Embryonic facial prominence (tissue), 1 donor: ENCODE data around the gene MT1X.

ENCODE experiments used
- DNase-seq: peaks from one replicate; pipeline ENCODE4 v3.0.0-alpha.2; 2016; ENCODE audit errors: extremely low spot score

Gene MT1X

DNA sequence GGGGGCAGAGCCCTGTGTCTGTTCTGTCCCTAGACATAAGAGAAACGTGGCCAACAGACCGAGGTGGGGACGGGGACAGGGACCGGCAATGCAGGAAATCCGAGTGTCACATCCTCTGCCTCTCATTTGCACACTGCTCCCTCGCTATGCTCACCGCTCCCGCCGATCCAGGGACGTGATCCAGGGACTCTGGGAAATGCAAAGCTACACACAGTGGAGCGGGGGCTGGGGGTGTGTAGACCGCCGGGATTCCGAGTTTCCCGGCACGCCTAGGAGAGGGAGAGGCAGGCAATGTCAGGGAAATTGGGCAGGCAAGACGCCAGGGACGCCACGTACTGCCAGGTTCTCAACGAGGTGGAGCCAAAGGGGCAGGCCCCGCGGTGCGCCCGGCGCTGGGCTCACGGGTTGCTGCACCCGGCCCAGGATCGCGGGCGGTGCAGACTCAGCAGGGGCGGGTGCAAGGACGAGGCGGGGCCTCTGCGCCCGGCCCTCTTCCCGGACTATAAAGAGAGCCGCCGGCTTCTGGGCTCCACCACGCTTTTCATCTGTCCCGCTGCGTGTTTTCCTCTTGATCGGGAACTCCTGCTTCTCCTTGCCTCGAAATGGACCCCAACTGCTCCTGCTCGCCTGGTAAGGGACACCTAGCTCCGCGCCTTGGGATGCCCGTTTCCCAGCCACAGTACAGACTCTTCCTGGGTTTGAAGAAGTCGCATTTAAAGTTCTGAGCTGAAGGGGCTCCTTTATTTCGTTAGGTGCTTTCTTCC, at the start of gene MT1X:
Gene MT1X (plus strand): TSS at position 532 of the 764 bp plus-strand sequence. CDS start 71 bp downstream, at position 603.
- DNase-seq = peak; percentile 43

DNA sequence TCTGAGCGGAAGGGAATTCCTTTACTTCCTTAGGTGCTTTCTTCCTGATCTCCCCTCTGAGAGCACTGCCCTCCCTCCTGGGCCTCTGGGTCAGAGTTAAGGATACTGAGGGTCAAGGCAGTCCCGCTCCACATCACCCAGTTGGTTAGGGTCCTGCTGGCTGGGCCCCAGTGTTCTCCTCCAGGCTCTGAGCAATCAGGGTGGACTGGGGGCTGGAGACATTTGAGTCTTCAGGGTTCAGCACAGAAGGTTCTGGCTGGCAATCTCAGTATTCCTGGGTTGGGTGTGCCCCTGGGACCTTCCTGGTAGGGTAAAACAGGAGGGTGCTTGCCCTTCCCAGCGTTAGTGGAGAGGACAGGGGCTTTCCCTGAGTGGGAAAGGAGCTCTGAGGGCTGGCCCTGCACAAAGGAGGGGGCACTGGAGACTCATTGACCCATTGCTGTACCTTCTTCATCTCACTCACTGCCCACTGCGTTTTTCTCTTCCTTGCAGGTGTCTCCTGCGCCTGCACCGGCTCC, 49.4 kb upstream of the MT1X start:
- no peak for DNase-seq

DNA sequence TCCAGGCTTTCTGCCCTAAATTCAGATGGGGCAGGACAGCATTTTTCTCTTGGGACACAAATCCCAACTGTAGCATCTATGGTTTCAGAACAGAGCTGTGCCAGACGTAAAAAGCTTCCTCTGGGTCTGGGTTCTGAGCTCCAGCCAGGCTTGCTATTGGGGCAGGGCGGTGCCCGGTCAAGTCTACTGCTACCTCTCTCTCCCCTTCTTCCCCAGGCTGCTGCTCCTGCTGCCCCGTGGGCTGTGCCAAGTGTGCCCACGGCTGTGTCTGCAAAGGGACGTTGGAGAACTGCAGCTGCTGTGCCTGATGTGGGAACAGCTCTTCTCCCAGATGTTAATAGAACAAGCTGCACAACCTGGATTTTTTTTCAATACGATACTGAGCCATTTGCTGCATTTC, 48.7 kb upstream of the MT1X start:
- no peak for DNase-seq

DNA sequence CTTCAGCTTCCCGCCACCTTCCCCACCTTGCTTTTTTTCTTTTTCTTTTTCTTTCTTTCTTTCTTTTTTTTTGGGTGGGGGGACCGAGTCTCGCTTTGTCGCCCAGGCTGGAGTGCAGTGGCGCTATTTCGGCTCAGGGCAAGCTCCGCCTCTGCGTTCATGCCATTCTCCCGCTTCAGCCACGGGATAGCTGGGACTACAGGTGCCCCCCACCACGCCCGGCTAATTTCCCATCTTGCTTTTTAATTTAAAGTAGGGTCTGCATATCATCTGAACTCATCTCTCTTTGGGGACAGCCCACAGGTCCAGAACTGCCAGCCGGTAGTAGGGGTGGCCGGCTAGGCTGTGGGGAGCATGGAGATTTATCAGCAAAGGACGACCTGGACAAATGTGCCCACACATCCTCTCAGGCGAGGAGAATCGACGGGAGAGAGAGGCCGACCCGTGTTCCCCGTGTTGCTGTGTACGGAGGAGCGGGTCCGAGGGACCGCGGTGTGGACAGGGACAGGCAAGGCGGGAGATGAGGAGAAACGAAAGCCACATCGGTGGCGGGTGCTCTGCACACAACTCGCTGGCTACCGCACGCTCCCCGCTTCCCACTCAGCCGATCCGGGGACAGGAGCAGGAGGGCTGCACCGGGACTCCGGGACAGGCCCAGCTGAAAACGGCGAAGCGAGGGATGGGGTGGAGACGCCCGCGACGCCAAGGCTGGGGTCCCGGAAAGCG, 47.4 kb upstream of the MT1X start:
- DNase-seq = no peak

DNA sequence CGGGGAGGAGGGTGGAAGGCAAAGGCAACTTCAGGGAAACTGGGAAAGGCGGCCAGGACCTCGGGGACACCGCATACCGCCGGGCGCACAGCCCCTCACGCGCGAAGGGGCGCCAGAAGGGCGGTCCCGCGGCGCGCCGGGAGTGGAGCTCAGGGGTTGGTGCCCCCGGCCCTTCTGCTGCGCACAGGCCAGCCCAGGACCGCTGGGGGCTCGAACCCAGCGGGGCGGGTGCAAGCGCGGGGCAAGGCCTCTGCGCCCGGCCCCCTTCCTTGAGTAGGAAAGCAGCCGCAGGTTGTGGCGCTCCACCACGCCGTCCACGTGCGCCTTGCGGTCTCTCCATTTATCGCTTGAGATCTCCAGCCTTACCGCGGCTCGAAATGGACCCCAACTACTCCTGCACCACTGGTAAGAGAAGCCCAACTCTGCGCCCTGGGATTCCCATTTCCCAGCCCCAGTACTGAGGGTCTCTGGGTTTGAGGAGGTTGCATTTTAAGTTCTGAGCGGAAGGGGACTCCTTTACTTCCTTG, 46.8 kb upstream of the MT1X start:
- no peak for DNase-seq

DNA sequence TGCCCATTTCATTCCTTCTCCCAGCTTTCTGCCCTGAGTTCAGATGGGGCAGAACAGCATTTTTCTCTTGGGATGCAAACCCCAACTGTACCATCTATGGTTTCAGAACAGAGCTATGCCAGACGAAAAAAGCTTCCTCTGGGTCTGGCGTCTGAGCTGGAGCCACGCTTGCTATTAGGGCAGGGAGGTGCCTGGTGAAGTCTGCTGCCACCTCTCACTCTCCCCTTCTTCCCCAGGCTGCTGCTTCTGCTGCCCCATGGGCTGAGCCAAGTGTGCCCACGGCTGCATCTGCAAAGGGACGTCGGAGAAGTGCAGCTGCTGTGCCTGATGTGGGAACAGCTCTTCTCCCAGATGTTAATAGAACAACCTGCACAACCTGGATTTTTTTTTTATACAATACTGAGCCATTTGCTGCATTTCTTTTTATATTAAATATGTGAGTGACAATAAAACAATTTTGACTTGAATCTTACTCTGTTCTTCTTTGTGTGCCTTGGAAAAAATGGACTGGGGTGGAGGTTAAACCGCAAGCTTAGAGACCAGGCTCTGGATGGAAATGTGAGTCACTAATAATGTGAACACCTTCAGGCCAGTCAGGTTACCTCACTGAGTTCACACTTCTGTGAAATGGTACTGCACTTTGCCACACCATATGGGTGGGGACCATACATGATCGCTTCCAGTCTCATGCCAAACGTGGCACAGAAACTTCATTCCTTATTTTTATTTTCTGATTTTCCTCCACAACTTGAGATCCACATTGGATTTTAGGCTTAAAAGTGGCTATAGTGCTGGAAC, 45.5 kb upstream of the MT1X start:
- no peak for DNase-seq

DNA sequence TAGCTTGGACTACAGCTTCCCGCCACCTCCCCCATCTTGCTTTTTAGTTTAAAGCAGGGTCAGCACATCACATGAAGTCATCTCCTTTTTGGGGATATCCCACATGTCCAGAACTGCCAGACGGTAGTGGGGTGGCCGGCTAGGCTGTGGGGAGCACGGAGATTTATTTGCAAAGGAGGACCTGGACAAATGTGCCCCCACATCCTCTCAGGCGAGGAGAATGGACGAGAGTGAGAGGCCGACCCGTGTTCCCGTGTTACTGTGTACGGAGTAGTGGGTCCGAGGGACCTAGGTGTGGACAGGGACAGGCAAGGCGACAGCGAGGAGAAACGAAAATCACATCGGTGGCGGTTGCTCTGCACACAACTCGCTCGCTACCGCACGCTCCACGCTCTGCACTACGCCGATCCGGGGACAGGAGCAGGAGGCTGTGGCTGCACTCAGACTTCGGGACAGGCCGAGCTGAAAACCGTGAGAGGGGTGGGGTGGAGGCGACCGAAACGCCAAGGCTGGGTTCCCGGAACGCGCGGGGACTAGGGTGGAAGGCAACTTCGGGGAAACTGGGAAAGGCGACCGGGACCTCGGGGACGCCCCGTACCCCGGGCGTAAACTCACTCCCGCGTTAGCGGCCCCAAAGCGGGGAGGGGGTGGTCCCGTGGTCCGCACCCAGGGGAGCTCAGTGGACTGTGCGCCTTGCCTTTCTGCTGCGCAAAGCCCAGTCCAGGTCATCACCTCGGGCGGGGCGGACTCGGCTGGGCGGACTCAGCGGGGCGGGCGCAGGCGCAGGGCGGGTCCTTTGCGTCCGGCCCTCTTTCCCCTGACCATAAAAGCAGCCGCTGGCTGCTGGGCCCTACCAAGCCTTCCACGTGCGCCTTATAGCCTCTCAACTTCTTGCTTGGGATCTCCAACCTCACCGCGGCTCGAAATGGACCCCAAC, 44.2 kb upstream of the MT1X start, which contains the start of gene MT1A:
Gene MT1A (plus strand): TSS at position 853 of the 937 bp plus-strand sequence. CDS start 73 bp downstream, at position 926.
- no peak for DNase-seq

DNA sequence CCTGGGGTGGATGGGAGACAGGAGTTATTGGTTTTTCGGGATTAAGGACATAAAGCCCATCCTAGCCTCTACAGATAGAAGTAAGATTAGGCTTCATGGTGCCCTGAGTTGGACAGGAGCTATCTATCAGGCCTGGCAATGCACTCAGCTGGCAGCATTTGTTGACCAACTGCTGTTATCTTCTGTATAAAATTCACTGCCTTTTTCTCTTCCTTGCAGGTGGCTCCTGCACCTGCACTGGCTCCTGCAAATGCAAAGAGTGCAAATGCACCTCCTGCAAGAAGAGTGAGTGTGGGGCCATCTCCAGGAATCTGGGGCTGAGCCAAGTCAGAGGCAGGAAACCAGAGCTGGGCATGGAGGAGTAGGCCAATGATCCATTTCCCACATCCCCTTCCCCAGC, 43.2 kb upstream of the MT1X start:
- DNase-seq = no peak

DNA sequence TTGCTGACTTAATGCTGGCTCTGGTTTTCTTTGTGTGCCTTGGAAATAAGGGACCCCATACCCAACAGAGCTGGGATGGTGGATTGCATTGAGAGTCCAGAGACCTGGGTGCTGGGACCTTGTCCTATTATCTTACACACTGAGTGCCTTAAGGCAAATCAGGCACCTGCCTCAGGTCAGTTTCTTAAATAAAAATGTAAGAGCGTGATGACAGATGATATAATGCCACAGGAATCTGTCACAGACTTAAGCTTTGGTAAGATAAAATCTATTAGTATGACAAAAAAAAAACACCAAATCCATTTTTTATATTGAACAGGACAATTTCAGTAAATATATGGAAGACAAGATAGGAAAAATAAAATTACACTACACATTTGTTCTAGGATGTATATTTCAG, 42.2 kb upstream of the MT1X start:
- DNase-seq = no peak

DNA sequence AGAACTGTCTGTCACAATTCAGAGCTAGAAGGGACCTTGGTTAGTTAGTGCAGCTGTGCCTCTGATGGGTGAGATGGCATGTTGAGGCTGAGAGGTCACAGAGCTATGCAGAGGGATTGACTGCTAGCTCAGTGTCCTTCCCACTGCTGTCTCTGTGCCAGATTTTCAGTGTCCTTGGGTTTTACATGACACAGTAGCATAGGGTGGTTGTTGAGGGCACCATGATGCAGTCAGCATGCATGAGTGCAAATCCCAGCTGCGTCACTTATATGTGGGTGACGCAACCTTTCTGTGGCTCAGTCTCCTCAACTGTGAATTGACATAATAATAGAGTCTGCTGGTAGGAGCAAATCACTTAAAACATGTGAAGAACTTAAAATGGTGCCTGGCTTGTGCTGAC, 41.1 kb upstream of the MT1X start:
- DNase-seq = no peak

DNA sequence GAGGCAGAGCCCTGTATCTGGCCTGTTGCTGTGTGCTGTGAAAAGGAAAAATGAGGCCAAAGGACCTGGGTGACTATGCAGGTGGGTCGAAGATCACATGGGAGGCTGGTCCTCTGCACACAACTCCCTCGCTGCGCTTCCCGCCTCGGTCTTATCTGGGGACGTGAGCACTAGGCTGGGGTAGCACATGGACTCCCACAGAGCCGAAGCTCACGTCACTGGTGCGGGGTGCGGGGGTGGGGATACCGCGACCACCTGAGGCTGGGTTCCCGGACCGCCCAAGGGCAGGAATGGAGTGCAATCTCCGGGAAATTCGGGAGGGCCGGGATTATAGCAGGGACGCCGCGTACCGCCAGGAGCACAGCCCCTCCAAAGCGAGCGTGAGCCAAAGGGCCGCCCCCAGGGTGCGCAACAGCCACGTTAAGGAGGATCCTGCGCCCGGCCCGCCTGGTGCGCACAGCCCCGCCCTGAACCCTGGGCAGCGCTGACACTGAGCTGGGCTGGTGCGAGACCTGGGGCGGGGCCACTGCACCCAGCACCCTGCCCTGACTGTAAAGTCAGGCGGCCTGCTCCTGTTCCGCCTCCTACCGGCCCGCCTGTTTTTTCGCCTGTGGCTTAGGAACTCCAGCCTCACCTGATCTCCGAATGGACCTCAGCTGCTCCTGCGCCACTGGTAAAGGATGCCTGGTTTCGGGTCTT, 39.0 kb upstream of the MT1X start:
- no peak for DNase-seq

DNA sequence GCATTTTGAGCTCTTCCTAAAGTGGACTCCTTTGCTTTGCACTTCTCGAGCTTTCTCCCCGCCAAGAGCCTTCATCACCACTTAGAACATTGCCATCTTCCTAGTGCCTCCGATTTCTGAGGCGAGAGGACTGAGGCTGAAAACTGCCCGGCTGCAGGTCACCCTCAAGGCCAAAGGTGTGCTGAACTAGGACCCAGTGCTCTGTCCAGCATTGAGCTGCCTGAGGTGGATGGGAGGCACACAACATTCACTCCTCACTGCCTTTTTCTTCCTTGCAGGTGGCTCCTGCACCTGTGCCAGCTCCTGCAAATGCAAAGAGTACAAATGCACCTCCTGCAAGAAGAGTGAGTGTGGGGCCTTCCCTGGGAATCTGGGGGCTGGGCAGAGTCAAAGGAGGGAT, 38.4 kb upstream of the MT1X start:
- no peak for DNase-seq

DNA sequence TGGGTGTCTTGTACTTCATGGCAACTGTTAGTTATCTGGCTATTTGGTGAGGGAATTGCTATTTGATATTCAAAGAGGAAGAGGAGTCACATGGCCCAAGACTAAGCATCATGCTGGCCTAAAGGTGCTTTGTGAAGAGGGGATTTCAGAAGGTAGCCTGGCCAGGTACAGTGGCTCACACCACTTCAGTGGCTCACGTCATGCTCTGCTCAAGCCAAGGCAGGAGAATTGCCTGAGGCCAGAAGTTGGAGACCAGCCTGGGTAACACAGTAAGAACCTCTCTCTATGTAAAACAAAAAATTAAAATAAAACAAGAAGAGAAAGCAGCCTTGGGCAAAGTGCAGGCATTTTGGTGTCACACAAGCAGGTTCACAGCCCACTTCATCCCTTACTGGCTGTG, 37.0 kb upstream of the MT1X start:
- no peak for DNase-seq

DNA sequence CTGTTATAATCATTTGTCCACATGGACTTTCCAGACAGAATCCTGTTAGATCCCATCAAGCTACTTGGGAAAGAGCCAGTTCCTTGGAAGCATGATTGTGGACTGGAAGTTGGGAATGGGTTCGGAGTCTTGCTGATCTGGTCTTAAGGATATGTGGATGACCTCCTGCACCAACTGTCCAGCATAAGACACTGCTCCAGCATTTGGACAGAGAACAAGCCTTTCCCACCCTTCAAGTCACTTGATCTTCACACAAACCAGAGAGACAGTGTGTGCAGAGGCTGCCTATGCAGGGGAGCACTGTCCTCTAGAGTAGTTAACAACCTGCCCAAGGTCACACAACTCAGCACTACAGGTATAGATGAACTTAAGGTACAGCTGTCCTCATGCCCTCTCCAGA, 36.4 kb upstream of the MT1X start:
- no peak for DNase-seq

DNA sequence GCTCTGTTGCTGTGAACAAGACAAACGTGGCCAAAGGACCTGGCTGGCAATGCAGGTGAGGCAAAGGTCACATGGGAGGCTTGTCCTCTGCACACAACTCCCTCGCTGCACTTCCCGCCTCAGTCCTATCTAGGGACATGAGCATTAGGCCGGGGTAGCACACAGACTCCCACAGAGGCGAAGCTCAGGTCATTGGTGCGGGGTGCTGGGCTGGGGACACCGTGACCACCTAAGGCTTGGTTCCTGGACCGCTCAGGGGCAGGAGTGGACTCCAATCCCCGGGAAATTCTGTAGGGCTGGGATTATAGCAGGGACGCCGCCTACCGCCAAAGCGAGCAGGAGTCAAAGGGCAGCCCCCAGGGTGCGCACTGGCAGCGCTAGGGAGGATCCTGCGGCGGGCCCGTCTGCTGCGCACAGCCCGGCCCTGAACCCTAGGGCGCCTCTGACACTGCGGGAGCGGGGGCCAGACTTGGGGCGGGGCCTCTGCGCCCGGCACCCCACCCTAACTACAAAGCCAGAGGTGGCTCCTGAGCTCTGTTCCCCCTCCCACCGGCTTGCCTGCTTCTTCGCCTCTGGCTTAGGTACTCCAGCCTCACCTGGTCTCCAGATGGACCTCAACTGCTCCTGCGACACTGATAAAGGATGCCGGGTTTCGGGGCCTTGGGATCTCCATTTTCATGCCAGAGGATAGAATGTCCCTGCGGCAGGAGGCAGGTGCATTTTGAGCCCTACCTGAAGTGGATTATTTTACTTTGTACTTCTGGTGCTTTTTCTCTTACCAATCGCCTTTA, 34.4 kb upstream of the MT1X start:
- DNase-seq = no peak

DNA sequence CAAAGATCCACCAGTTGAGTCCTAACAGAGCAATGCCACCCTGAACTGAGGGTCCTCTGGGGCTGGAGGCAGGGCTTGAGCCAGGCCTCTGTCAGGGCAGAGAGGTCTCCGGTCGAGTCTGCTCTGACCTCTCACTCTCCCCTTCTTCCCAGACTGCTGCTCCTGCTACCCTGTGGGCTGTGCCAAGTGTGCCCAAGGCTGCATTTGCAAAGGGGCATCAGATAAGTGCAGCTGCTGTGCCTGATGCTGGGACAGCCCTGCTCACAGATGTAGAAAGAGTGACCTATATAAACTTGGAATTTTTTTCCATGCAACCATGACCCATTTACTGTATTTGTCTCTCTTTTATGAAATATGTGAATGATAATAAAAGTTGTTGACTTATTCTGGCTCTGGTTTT, 33.0 kb upstream of the MT1X start:
- no peak for DNase-seq

DNA sequence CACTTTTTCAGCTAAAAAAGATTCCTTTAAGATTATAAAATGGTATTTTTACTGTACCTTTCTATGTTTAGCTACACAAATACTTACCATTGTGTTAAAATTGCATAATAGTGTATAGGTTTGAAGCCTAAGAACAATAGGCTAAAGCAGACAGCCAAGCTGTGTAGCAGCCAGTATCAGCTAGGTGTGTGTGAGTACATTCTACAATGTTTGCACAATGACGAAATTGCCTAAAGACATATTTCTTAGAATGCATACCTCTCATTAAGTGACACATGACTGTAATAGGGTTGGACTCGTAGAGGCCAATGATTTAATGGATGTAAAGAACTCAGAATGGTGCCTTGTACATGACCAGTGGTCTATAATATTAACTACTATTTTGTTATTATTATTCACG, 32.5 kb upstream of the MT1X start:
- DNase-seq = no peak

DNA sequence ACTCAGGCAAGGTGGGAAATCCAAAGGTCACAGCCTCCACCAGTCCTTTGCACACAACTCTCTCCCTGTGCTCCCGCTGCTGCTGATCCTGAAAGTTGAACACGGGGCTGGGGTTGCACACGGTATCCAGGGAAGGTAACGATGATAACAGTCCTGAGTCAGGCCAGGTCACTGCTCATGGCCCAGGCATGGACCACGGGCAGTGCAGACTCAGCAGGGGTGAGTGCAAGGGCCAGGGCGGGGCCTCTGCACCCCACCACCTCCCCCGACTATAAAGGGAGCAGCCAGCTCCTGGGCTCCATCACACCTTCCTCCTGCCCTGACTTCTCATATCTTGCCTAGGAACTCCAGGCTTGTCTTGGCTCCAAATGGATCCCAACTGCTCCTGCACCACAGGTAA, 30.7 kb upstream of the MT1X start, which contains the start of gene MT1B:
Gene MT1B (plus strand): TSS at position 301 of the 400 bp plus-strand sequence. CDS start 68 bp downstream, at position 369.
- no peak for DNase-seq

DNA sequence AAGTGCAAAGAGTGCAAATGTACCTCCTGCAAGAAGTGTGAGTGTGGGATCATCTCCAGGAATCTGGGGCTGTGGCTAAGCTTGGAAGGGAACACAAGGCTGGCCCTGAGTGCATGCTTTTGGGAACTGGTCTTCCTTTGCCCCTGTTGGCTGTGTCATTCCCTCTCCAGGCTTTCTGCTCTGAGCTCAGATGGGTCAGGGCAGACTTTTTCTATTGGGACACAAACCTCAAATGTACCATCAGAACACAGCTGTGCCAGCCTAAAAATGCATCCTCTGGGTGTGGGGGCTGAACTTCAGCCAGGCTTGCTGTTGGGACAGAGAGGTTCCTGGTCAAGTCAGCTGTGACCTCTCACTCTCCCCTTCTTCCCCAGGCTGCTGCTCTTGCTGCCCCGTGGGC, 29.7 kb upstream of the MT1X start:
- DNase-seq = no peak
